ENCODE results near the gene IQCH. TPM values are rescaled to one million over a fixed set of nuclear protein-coding genes. Genes with fewer than 3 reads are reported as not detected.
A peak's percentile ranks its signal among the peaks of the same experiment; 100 is the strongest.

The IQCH gene
- total RNA-seq, 1 donor from 2014 or later = 2.0 TPM

- DNase-seq (ENCODE audit: extremely low spot score, unreplicated experiment) = no peak
- Mint-ChIP-seq H3K4me1 (ENCODE audit: unreplicated experiment) (peaks cover 8% of the 10 kb centered on the region), H3K27me3 (peaks cover 17% of the 10 kb centered on the region)
These were observed 220.0 kb downstream of the IQCH start for GRCh38 chr15:67474405-67475110.

GRCh38 chr15:67479781-67480505 is 225.4 kb downstream of the IQCH start:
- Mint-ChIP-seq H3K4me3 (peak overlapping the region; percentile 18), H3K36me3 (peaks cover 2% of the 10 kb centered on the region), H3K9me3 (no peaks in the 10 kb centered on the region), H3K27me3 (peaks cover 13% of the 10 kb centered on the region), H3K4me1 (ENCODE audit: unreplicated experiment) (peaks cover 19% of the 10 kb centered on the region), H3K27ac (no peak overlapping the region)
- no peak for TF ChIP-seq CTCF (conservative IDR thresholded peaks at IDR 0.05)
- no peak for DNase-seq (ENCODE audit: extremely low spot score, unreplicated experiment)

More at GRCh38 chr15:67474405-67475110, 220.0 kb downstream of the IQCH start:
- no peak for TF ChIP-seq CTCF (conservative IDR thresholded peaks at IDR 0.05)
- Mint-ChIP-seq H3K9me3 (no peaks in the 10 kb centered on the region), H3K4me3 (no peak overlapping the region), H3K27ac (no peak overlapping the region), H3K36me3 (no peaks in the 10 kb centered on the region)

- no peak for TF ChIP-seq CTCF (conservative IDR thresholded peaks at IDR 0.05)
- peaks cover 19% of the 10 kb centered on the region for H3K4me1 Mint-ChIP-seq (ENCODE audit: unreplicated experiment)
- no peak for DNase-seq (ENCODE audit: extremely low spot score, unreplicated experiment)
- no peaks in the 10 kb centered on the region for H3K9me3 Mint-ChIP-seq
- peaks cover 6% of the 10 kb centered on the region for H3K36me3 Mint-ChIP-seq
- H3K4me3 Mint-ChIP-seq = no peak overlapping the region
- peaks cover 13% of the 10 kb centered on the region for H3K27me3 Mint-ChIP-seq
- H3K27ac Mint-ChIP-seq = no peak overlapping the region
These were observed 226.2 kb downstream of the IQCH start for GRCh38 chr15:67480741-67481140.

GRCh38 chr15:67481680-67482079 is 227.1 kb downstream of the IQCH start:
- Mint-ChIP-seq H3K4me1 (ENCODE audit: unreplicated experiment) (peaks cover 19% of the 10 kb centered on the region), H3K36me3 (peaks cover 6% of the 10 kb centered on the region)

GRCh38 chr15:67495585-67495984 is 241.0 kb downstream of the IQCH start:
- Mint-ChIP-seq H3K27me3 (peaks cover 4% of the 10 kb centered on the region), H3K9me3 (no peaks in the 10 kb centered on the region), H3K4me3 (no peak overlapping the region), H3K36me3 (no peaks in the 10 kb centered on the region), H3K4me1 (ENCODE audit: unreplicated experiment) (no peaks in the 10 kb centered on the region), H3K27ac (no peak overlapping the region)
- TF ChIP-seq CTCF (conservative IDR thresholded peaks at IDR 0.05) = no peak
- no peak for DNase-seq (ENCODE audit: extremely low spot score, unreplicated experiment)

More at GRCh38 chr15:67481680-67482079, 227.1 kb downstream of the IQCH start:
- Mint-ChIP-seq H3K27ac (no peak overlapping the region), H3K9me3 (no peaks in the 10 kb centered on the region), H3K27me3 (peaks cover 13% of the 10 kb centered on the region), H3K4me3 (no peak overlapping the region)
- DNase-seq (ENCODE audit: extremely low spot score, unreplicated experiment) = no peak
- TF ChIP-seq CTCF (conservative IDR thresholded peaks at IDR 0.05) = no peak
